Vagina (tissue), 2 donors: Measurements from ENCODE around the gene DNAH12. TPM values are rescaled to one million over a fixed set of nuclear protein-coding genes. Genes with fewer than 3 reads are reported as not detected.

ENCODE experiments used
- DNase-seq, 2 donors: peaks; one replicate each; pipeline ENCODE4 v3.0.0-alpha.2; 2017; ENCODE audit errors: extremely low spot score in 2 of 2
- H3K27ac ChIP-seq: fragments of 200-600 bp; sonication (generic); one replicate; pipeline ENCODE4 v1.5.1; 2019
- H3K27me3 ChIP-seq: fragments of 200-600 bp; sonication (generic); one replicate; pipeline ENCODE4 v1.5.1; 2019
- H3K36me3 ChIP-seq, 2 donors: fragments of 200-600 bp; sonication (generic); one replicate each; pipeline ENCODE4 v1.5.1; 2017 to 2019
- H3K4me1 ChIP-seq: fragments of 200-600 bp; sonication (generic); one replicate; pipeline ENCODE4 v1.5.1; 2019
- H3K4me3 ChIP-seq, 2 donors: fragments of 200-600 bp; sonication (generic); 1 replicate in 1 of 2; 2 replicates in 1 of 2; pipeline ENCODE4 v1.5.1; 2016 to 2019
- H3K9me3 ChIP-seq: fragments of 200-600 bp; sonication (generic); one replicate; pipeline ENCODE4 v1.5.1; 2019
- POLR2A ChIP-seq, 2 donors: fragments of 450-650 bp; IDR thresholded peaks; one replicate each; pipeline ENCODE4 v1.6.1; 2017; ENCODE audit warnings: antibody characterized with exemption in 2 of 2, mild to moderate bottlenecking in 2 of 2, moderate library complexity in 2 of 2
- POLR2AphosphoS5 ChIP-seq, 2 donors: sonication (generic); formaldehyde crosslinking; IDR thresholded peaks; one replicate each; pipeline ENCODE4 v1.9.0; 2017; ENCODE audit warnings: antibody characterized with exemption in 2 of 2, mild to moderate bottlenecking in 2 of 2, low read depth in 1 of 2; ENCODE audit not compliant: insufficient read depth in 1 of 2
- intact Hi-C: fragments of 100-400 bp; cut with DNase I; formaldehyde crosslinking; loops from one replicate; pipeline ENCODE4 v1.15.1; 2023
- total RNA-seq: library from RNA; depleted of rRNA; stranded (reverse); fragments of >200 nt; gene quantifications from one replicate; pipeline ENCODE4 v1.2.3, GENCODE V29; 2016
- TF ChIP-seq, protein P1 (sequence below), 3 experiments: fragments of 450-650 bp in 2 of 3; fragments of 200-600 bp in 1 of 3; sonication (generic) in 1 of 3; IDR thresholded peaks; one replicate each; pipeline ENCODE4 v1.5.1; 2017 to 2019; ENCODE audit warnings: antibody characterized with exemption in 3 of 3, mild to moderate bottlenecking in 2 of 3, moderate library complexity in 2 of 3

Gene DNAH12
- total RNA-seq, 1 donor from 2014 or later: 0.25 TPM

DNA sequence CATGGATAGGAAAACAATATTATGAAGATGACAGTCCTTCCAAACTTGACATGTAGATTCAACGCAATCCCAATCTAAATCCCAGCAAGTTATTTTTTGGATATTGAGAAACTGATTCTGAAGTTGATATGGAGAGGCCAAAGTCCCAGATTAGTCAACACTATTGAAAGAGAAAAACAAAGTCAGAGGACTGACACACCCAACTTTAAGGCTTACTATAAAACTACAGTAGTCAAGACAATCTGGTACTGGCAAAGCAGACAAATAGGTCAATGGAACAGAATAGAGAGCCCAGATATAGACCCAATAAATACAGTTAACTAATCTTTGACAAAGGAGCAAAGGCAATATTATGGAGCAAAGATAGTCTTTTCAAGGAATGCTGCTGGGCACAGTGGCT is 132.4 kb downstream of the DNAH12 start:
- TF ChIP-seq POLR2A (IDR thresholded peaks at IDR 0.05) (no peak), POLR2AphosphoS5 (IDR thresholded peaks at IDR 0.05; ENCODE audit: insufficient read depth in 1 of 2, low read depth in 1 of 2) (no peak)
- TF ChIP-seq, protein P1, sequence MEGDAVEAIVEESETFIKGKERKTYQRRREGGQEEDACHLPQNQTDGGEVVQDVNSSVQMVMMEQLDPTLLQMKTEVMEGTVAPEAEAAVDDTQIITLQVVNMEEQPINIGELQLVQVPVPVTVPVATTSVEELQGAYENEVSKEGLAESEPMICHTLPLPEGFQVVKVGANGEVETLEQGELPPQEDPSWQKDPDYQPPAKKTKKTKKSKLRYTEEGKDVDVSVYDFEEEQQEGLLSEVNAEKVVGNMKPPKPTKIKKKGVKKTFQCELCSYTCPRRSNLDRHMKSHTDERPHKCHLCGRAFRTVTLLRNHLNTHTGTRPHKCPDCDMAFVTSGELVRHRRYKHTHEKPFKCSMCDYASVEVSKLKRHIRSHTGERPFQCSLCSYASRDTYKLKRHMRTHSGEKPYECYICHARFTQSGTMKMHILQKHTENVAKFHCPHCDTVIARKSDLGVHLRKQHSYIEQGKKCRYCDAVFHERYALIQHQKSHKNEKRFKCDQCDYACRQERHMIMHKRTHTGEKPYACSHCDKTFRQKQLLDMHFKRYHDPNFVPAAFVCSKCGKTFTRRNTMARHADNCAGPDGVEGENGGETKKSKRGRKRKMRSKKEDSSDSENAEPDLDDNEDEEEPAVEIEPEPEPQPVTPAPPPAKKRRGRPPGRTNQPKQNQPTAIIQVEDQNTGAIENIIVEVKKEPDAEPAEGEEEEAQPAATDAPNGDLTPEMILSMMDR (IDR thresholded peaks at IDR 0.05): no peak

DNA sequence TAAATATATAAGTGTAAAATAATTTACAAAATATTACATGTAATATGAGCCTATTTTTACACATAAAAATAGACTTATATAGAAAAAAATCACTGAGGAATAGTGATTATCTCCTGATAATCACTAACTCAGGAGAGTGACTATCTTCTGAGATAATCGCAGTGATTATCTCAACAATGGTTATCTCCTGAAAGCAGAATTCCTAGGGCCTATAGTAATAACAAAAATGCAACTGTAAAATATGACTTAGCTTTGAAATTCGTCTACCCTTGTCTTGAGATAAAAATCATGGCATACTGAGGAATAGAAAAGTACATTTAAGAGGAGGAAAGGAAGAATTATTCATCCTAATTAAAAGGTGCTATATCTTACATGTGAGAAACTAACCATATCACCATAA is 134.7 kb downstream of the DNAH12 start:
- Histone ChIP-seq H3K27me3 (no peaks in the 10 kb centered on the region), H3K4me3 (no peak overlapping the region), H3K4me1 (no peaks in the 10 kb centered on the region), H3K9me3 (no peaks in the 10 kb centered on the region), H3K27ac (no peak overlapping the region), H3K36me3 (no peaks in the 10 kb centered on the region)
- no peak for TF ChIP-seq POLR2AphosphoS5 (IDR thresholded peaks at IDR 0.05; ENCODE audit: insufficient read depth in 1 of 2, low read depth in 1 of 2)
- no peak for TF ChIP-seq POLR2A (IDR thresholded peaks at IDR 0.05)
- TF ChIP-seq, protein P1 (IDR thresholded peaks at IDR 0.05): no peak
- intact Hi-C loops: no loop called here
- no peak for DNase-seq

More for the DNA sequence above, 132.4 kb downstream of the DNAH12 start:
- no peaks in the 10 kb centered on the region for H3K27me3 ChIP-seq
- intact Hi-C loops: no loop called here
- H3K4me1 ChIP-seq: no peaks in the 10 kb centered on the region
- DNase-seq: no peak
- H3K36me3 ChIP-seq: no peaks in the 10 kb centered on the region
- H3K27ac ChIP-seq: no peak overlapping the region
- no peaks in the 10 kb centered on the region for H3K9me3 ChIP-seq
- no peak overlapping the region for H3K4me3 ChIP-seq

GRCh38 chr3:57402675-57403074 is 141.5 kb downstream of the DNAH12 start:
- intact Hi-C loops: no loop called here
- H3K27ac ChIP-seq: no peak overlapping the region

GRCh38 chr3:57397175-57398026 is 146.7 kb downstream of the DNAH12 start:
- Histone ChIP-seq H3K4me3 (no peak overlapping the region), H3K27me3 (no peaks in the 10 kb centered on the region), H3K9me3 (no peaks in the 10 kb centered on the region), H3K27ac (no peak overlapping the region), H3K36me3 (no peaks in the 10 kb centered on the region), H3K4me1 (no peaks in the 10 kb centered on the region)
- no peak for TF ChIP-seq POLR2AphosphoS5 (IDR thresholded peaks at IDR 0.05; ENCODE audit: insufficient read depth in 1 of 2, low read depth in 1 of 2)
- TF ChIP-seq, protein P1 (IDR thresholded peaks at IDR 0.05): peak in 2 of 3 experiments; percentile 18 to 47
- no peak for DNase-seq
- intact Hi-C loops: no loop called here

More at GRCh38 chr3:57402675-57403074, 141.5 kb downstream of the DNAH12 start:
- no peaks in the 10 kb centered on the region for H3K9me3 ChIP-seq
- H3K36me3 ChIP-seq: no peaks in the 10 kb centered on the region
- H3K27me3 ChIP-seq: no peaks in the 10 kb centered on the region
- no peaks in the 10 kb centered on the region for H3K4me1 ChIP-seq
- no peak overlapping the region for H3K4me3 ChIP-seq
- no peak for TF ChIP-seq POLR2A (IDR thresholded peaks at IDR 0.05)
- no peak for TF ChIP-seq POLR2AphosphoS5 (IDR thresholded peaks at IDR 0.05; ENCODE audit: insufficient read depth in 1 of 2, low read depth in 1 of 2)
- TF ChIP-seq, protein P1 (IDR thresholded peaks at IDR 0.05): no peak
- DNase-seq: no peak

DNA sequence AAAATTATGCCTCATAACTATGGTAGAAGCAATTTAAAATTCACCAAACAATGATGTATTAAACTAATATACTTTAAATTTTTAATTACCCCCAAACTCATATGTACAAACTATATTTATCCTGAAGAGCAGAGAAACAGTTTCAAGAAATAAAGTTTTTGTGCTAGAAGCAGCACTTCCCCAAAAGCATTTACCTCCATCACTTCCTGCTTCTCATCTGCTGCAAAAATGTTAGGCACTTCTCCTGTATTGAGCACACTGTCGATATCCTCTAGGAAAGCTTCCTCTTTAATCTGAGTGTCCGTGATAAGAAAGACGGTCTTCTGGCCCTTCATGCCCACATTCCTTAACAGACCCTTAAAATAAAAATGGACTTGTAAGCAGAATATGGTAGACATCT is 150.2 kb downstream of the DNAH12 start:
- H3K4me3 ChIP-seq: no peak overlapping the region
- intact Hi-C loops: no loop called here
- DNase-seq: no peak

More for the DNA sequence above, 150.2 kb downstream of the DNAH12 start:
- Histone ChIP-seq H3K27me3 (no peaks in the 10 kb centered on the region), H3K9me3 (no peaks in the 10 kb centered on the region), H3K36me3 (no peaks in the 10 kb centered on the region), H3K27ac (no peak overlapping the region), H3K4me1 (no peaks in the 10 kb centered on the region)
- TF ChIP-seq, protein P1 (IDR thresholded peaks at IDR 0.05): no peak
- TF ChIP-seq POLR2AphosphoS5 (IDR thresholded peaks at IDR 0.05; ENCODE audit: insufficient read depth in 1 of 2, low read depth in 1 of 2) (no peak), POLR2A (IDR thresholded peaks at IDR 0.05) (no peak)
